HepG2 (cell line): Measurements from ENCODE around the gene MTCP1. TPM values are rescaled to one million over a fixed set of nuclear protein-coding genes. Genes with fewer than 3 reads are reported as not detected.

Source experiments
- polyA plus RNA-seq, 8 experiments: library from polyadenylated mRNA; depleted of rRNA in 3 of 8; stranded (reverse) in 7 of 8; unstranded in 1 of 8; fragments of >200 nt; fragmentation: Illumina TruSeq in 4 of 8; extraction: Trizol in 4 of 8; gene quantifications; 2 replicates each; pipeline versions ENCODE4 v1.2.1 to v1.2.3, GENCODE V29; 2011 to 2016; ENCODE audit warnings: low read depth in 4 of 8, missing spikeins in 1 of 8, mixed read lengths in 1 of 8; ENCODE audit not compliant: insufficient read depth in 1 of 8
- total RNA-seq, 5 experiments: library from RNA; depleted of rRNA; stranded (reverse); fragments of >200 nt; fragmentation: Illumina TruSeq; extraction: Trizol; gene quantifications; 2 replicates each; pipeline ENCODE4 v1.2.3, GENCODE V29; 2016; ENCODE audit warnings: low read depth in 1 of 5

MTCP1 gene
- total and polyA plus RNA-seq, 2 of the 13 experiments (the other 11 are each of a cell fraction or from before 2014, with no cell fraction given): 5.1 to 18.9 TPM

Other genes with a start within 250 kb of the MTCP1 start
- not detected in 2 replicates for gene SMIM9, start 236.5 kb downstream of the MTCP1 start, total RNA-seq (2016; rRNA removed; fragmentation: Illumina TruSeq; extraction: Trizol)
- gene SMIM9, start 236.5 kb downstream of the MTCP1 start, polyA plus RNA-seq (2011; rRNA removed): not detected in 2 replicates
- 5.0 and 5.4 TPM in 2 replicates for gene F8A1, start 184.8 kb downstream of the MTCP1 start, total RNA-seq (2016; rRNA removed; fragmentation: Illumina TruSeq; extraction: Trizol)
- 3.6 and 3.9 TPM in 2 replicates for gene F8A1, start 184.8 kb downstream of the MTCP1 start, polyA plus RNA-seq (2011; rRNA removed)
- 0.21 and 0.29 TPM in 2 replicates for gene F8, start 48.4 kb downstream of the MTCP1 start, total RNA-seq (2016; rRNA removed; fragmentation: Illumina TruSeq; extraction: Trizol)
- gene F8, start 48.4 kb downstream of the MTCP1 start, polyA plus RNA-seq (2011; rRNA removed): 0.37 and 0.61 TPM in 2 replicates
- gene FUNDC2, start 44.3 kb downstream of the MTCP1 start, total RNA-seq (2016; rRNA removed; fragmentation: Illumina TruSeq; extraction: Trizol): 65.3 and 81.6 TPM in 2 replicates
- gene FUNDC2, start 44.3 kb downstream of the MTCP1 start, polyA plus RNA-seq (2011; rRNA removed): 92.9 and 109 TPM in 2 replicates
- gene CMC4, start within 50 bp of the MTCP1 start, total RNA-seq (2016; rRNA removed; fragmentation: Illumina TruSeq; extraction: Trizol): 5.2 and 5.6 TPM in 2 replicates
- gene CMC4, start within 50 bp of the MTCP1 start, polyA plus RNA-seq (2011; rRNA removed): 8.3 and 11.5 TPM in 2 replicates
- 24.3 and 44.2 TPM in 2 replicates for gene BRCC3, start 372 bp upstream of the MTCP1 start, total RNA-seq (2016; rRNA removed; fragmentation: Illumina TruSeq; extraction: Trizol)
- gene BRCC3, start 372 bp upstream of the MTCP1 start, polyA plus RNA-seq (2011; rRNA removed): 16.1 and 19.8 TPM in 2 replicates
- gene VBP1, start 145.3 kb upstream of the MTCP1 start, total RNA-seq (2016; rRNA removed; fragmentation: Illumina TruSeq; extraction: Trizol): 72.6 and 95.2 TPM in 2 replicates
- 14.0 and 20.4 TPM in 2 replicates for gene VBP1, start 145.3 kb upstream of the MTCP1 start, polyA plus RNA-seq (2011; rRNA removed)
- gene RAB39B, start 193.4 kb upstream of the MTCP1 start, total RNA-seq (2016; rRNA removed; fragmentation: Illumina TruSeq; extraction: Trizol): 0.07 and 0.15 TPM in 2 replicates
- gene RAB39B, start 193.4 kb upstream of the MTCP1 start, polyA plus RNA-seq (2011; rRNA removed): 0.04 and 0.05 TPM in 2 replicates